AG08396 (cell line): ENCODE measurements around the gene WDR64.

Experiments
- DNase-seq: peaks from one replicate; pipeline ENCODE4 v3.0.0; 2012; ENCODE audit warnings: low spot score, mixed read lengths

Gene WDR64

GRCh38 chr1:241631674-241632073 is 20.4 kb upstream of the WDR64 start:
- no peak for DNase-seq

- DNase-seq: no peak
Observed at GRCh38 chr1:241632987-241633386, 19.1 kb upstream of the WDR64 start.

GRCh38 chr1:241635556-241636152 is 16.4 kb upstream of the WDR64 start:
- no peak for DNase-seq

GRCh38 chr1:241636291-241636690 is 15.8 kb upstream of the WDR64 start:
- DNase-seq: no peak

- DNase-seq: peak; percentile 26
Observed at GRCh38 chr1:241637046-241637590, 15.0 kb upstream of the WDR64 start.

GRCh38 chr1:241637604-241638003 is 14.5 kb upstream of the WDR64 start:
- DNase-seq: no peak

GRCh38 chr1:241638099-241638682 is 13.9 kb upstream of the WDR64 start:
- no peak for DNase-seq

- DNase-seq: no peak
Observed at GRCh38 chr1:241638909-241639622, 13.0 kb upstream of the WDR64 start.

GRCh38 chr1:241639623-241640148 is 12.4 kb upstream of the WDR64 start:
- peak; percentile 39 for DNase-seq

GRCh38 chr1:241640149-241640866 is 11.8 kb upstream of the WDR64 start, which contains the start of the genes CHML and OPN3:
CHML (minus strand) TSS chr1:241640369; CDS start chr1:241635766, 4,603 bp downstream.
OPN3 (minus strand) TSS chr1:241640369; CDS start chr1:241640254, 115 bp downstream.
- DNase-seq: peak; percentile 97

- no peak for DNase-seq
Observed at GRCh38 chr1:241640867-241641622, 11.0 kb upstream of the WDR64 start.

- DNase-seq: peak; percentile 46
Observed at GRCh38 chr1:241641773-241642592, 10.1 kb upstream of the WDR64 start.

GRCh38 chr1:241642593-241642944 is 9.5 kb upstream of the WDR64 start:
- DNase-seq: no peak

- no peak for DNase-seq
Observed at GRCh38 chr1:241644259-241644658, 7.8 kb upstream of the WDR64 start.

GRCh38 chr1:241645199-241645598 is 6.9 kb upstream of the WDR64 start:
- DNase-seq: no peak

- DNase-seq: no peak
Observed at GRCh38 chr1:241646201-241646600, 5.9 kb upstream of the WDR64 start.

- DNase-seq: no peak
Observed at GRCh38 chr1:241647658-241648057, 4.4 kb upstream of the WDR64 start.

- DNase-seq: no peak
Observed at GRCh38 chr1:241648159-241648558, 3.9 kb upstream of the WDR64 start.

GRCh38 chr1:241654019-241654418 is 1.9 kb downstream of the WDR64 start:
- DNase-seq: no peak

- DNase-seq: no peak
Observed at GRCh38 chr1:241654641-241655040, 2.6 kb downstream of the WDR64 start.
